H1 (cell line): ENCODE data around the gene MACROD2. TPM values are rescaled to one million over a fixed set of nuclear protein-coding genes. Genes with fewer than 3 reads are reported as not detected.

Experiments
- BCL11A ChIP-seq, 2 experiments: IDR thresholded peaks; one replicate each; pipeline ENCODE4 v1.6.1; 2011; ENCODE audit warnings: low read depth in 2 of 2, low read length in 2 of 2, mild to moderate bottlenecking in 2 of 2
- CHD1 ChIP-seq: IDR thresholded peaks from 2 replicates; pipeline ENCODE4 v1.6.1; 2012; ENCODE audit warnings: low read depth, low read length, improper control_type of control experiment
- EGR1 ChIP-seq: IDR thresholded peaks from 2 replicates; pipeline ENCODE4 v1.6.1; 2011; ENCODE audit warnings: low read depth, low read length, borderline replicate concordance
- EZH2 ChIP-seq: fragments of 200-600 bp; sonication (generic); IDR thresholded peaks from 2 replicates; pipeline ENCODE4 v1.7.1; 2012; ENCODE audit warnings: low read depth, mild to moderate bottlenecking, moderate library complexity, low read length, inconsistent platforms; ENCODE audit not compliant: severe bottlenecking
- POLR2AphosphoS5 ChIP-seq: IDR thresholded peaks from 2 replicates; pipeline ENCODE4 v1.6.1; 2011; ENCODE audit warnings: low read depth, low read length
- SIN3A ChIP-seq, 2 experiments: IDR thresholded peaks in 1 of 2; conservative IDR thresholded peaks in 1 of 2; 2 replicates each; pipeline ENCODE4 v1.6.1; 2011 to 2012; ENCODE audit warnings: low read length in 2 of 2, improper control_type of control experiment in 1 of 2, low read depth in 1 of 2, mild to moderate bottlenecking in 1 of 2
- TBP ChIP-seq: IDR thresholded peaks from 2 replicates; pipeline ENCODE4 v1.6.1; 2011; ENCODE audit warnings: low read depth, low read length, improper control_type of control experiment
- polyA plus RNA-seq, 7 experiments: library from polyadenylated mRNA; depleted of rRNA in 3 of 7; stranded (reverse) in 5 of 7; unstranded in 2 of 7; fragments of >200 nt in 5 of 7; fragments of 200-250 nt in 2 of 7; gene quantifications; 1 replicate in 5 of 7; 2 replicates in 1 of 7; 4 replicates in 1 of 7; pipeline versions ENCODE4 v1.2.1 to v1.2.3, GENCODE V29; 2011 to 2013; ENCODE audit warnings: missing spikeins in 2 of 7, mixed read lengths in 2 of 7
- total RNA-seq: library from RNA; stranded (reverse); fragmentation: NEBNext Ultra II Directional; extraction: Animal tissue kit (Norgen Biotek cat#: 25700); gene quantifications from 2 replicates; pipeline ENCODE4 v1.2.1, GENCODE V29; 2021

The MACROD2 gene
- total and polyA plus RNA-seq, 2 of the 8 experiments (the other 6 are each of a cell fraction or from before 2014, with no cell fraction given), result 0.70 to 3.9 TPM

GRCh38 chr20:15076785-15077184 lies 1081.5 kb downstream of the MACROD2 start (continued):
- no peak for TF ChIP-seq SIN3A (conservative IDR thresholded peaks at IDR 0.05 in 1 of 2, IDR thresholded peaks at IDR 0.05 in 1 of 2; ENCODE audit: low read depth in 1 of 2, low read length in 2 of 2)
- no peak for TF ChIP-seq POLR2AphosphoS5
- TF ChIP-seq EGR1, result no peak
- no peak for TF ChIP-seq TBP
- TF ChIP-seq BCL11A (IDR thresholded peaks at IDR 0.05; ENCODE audit: low read depth in 2 of 2, low read length in 2 of 2), result no peak
- no peak for TF ChIP-seq EZH2
- TF ChIP-seq CHD1, result no peak
